Stimulated activated CD4-positive, alpha-beta T cell treated with anti-CD3 and anti-CD28 coated beads, Interleukin-1b, Interleukin-23, amount 100 ng/mL, for 48 hours (primary cell): Measurements from ENCODE around the gene AFAP1L2.

ENCODE experiments used
- DNase-seq: peaks from one replicate; pipeline ENCODE4 v3.0.0-alpha.2; 2020

AFAP1L2 gene

GRCh38 chr10:114307731-114308130, 96.6 kb downstream of the AFAP1L2 start:
- no peak for DNase-seq

DNA sequence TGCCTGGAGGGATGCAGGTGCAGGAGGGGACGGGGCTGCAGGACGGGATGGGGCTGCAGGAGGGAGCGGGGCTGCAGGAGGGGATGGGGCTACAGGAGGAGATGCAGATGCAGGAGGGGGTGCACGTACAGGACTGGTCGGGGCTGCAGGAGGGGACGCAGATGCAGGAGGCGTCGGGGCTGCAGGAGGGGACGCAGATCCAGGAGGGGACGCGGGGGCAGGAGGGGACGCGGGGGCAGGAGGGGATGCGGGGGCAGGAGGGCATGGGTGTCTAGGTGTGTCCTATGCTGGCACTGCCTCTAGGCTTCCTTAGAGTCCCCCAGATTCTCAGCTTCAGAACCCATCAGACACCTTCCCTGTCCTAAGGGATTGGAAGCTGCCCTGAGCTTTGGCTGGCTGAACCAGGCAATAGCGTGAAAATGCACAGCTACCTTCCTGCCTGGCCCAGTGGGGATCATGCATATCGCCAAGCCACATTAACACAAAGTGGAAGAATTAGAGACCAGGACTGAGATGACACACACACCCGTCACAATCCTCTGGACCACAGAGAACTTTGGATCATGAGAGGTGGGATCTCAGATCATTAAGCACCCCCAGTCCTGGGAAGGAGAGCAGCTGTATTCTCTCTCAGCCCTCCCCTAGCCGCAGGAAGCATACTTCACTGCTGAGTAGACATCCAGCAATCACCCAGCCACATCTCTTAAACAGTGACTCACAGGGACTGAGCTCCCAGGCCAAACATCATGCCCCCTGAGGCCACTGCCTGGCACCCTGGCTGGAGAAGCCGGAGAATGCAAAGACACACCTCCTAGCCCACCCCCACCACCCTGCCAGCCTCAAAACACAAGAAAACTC, 98.0 kb downstream of the AFAP1L2 start:
- no peak for DNase-seq

DNA sequence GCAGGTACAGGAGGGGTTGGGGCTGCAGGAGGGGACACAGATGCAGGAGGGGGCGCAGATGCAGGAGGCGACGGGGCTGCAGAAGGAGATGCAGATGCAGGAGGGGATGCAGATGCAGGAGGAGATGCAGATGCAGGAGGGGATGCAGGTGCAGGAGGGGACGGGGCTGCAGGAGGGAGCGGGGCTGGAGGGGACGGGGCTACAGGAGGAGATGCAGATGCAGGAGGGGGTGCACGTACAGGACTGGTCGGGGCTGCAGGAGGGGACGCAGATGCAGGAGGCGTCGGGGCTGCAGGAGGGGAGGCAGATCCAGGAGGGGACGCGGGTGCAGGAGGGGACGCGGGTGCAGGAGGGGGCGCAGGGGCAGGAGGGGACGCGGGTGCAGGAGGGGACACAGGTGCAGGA, 98.8 kb downstream of the AFAP1L2 start:
- no peak for DNase-seq

DNA sequence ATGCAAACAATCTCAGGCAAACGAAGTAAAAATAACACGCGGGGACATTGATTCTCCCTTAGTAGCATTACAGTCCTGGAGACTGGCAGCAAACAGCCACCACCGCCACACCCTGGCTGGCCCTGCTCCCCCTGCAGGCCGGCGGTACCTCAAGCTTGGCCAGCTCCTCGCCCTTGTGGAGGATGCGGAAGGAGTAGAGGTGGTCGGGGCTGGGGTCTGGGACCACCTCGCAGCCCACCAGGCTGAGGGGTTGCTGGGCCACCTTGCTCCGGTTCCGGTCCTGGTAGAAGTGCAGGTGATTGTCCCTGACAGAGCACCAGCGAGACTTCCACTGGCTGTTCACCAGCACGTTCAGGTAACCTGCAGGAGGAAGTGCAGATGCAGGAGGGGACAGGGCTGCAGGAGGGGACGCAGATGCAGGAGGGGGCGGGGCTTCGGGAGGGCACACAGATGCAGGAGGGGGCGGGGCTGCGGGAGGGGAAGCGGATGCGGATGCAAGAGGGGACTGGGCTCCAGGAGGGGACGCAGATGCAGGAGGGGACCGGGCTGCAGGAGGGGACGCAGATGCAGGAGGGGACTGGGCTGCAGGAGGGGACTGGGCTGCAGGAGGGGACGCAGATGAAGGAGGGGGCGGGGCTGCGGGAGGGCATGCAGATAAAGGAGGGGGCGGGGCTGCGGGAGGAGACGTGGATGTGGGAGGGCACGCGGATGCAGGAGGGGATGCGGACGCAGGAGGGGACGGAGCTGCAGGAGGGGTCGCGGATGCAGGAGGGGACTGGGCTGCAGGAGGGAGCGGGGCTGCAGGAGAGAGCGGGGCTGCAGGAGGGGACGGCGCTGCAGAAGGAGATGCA, 99.5 kb downstream of the AFAP1L2 start:
- peak; percentile 57 for DNase-seq

DNA sequence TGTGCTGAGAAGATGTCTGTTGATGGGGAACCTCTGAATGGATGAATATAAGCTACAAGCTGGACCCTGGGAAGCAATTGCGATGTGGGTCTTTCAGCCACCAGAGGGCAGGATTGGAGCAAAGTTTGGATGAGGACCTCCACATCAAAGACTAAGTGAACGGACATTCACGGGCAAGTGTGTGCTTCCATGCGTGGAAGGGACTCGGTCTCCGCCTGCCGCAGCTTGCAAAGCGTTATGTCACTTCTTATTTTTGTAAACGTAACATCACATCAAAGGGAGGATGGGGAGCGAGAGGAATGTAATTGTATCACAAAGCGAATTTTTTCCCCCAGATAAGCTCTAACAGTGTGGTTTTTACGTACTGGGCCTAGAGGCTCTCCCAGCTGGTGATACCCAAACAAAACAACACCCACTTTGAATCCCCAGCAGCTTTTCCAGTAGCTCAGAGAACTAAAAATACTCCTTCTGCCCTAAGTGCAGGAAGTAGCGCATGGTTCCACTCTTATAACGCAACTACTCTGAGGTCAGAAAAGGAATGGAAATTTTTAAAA, 100.2 kb downstream of the AFAP1L2 start:
- peak; percentile 71 for DNase-seq

- DNase-seq = no peak
Observed at GRCh38 chr10:114303556-114303955, 100.7 kb downstream of the AFAP1L2 start.

- no peak for DNase-seq
Observed at GRCh38 chr10:114301951-114302710, 102.2 kb downstream of the AFAP1L2 start.

DNA sequence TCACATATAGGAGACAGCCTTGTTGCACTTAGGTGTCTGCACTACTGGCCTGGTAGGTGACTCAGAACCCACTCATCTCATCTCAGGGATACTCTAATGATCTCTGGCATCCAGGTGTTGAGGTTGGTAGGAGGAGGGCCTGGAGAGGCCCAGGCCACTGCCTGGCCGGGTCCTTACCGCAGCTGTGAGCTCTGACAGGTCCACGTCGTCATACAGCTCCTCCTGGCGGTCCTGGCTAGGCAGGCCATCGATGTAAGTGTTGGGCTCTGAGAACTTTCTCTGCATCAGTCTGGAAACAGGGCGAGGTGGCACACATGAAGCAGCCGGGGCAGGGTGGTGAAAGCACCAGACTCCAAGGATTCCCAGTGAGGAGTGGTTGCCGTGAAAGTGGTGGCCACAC, 103.1 kb downstream of the AFAP1L2 start:
- no peak for DNase-seq

DNA sequence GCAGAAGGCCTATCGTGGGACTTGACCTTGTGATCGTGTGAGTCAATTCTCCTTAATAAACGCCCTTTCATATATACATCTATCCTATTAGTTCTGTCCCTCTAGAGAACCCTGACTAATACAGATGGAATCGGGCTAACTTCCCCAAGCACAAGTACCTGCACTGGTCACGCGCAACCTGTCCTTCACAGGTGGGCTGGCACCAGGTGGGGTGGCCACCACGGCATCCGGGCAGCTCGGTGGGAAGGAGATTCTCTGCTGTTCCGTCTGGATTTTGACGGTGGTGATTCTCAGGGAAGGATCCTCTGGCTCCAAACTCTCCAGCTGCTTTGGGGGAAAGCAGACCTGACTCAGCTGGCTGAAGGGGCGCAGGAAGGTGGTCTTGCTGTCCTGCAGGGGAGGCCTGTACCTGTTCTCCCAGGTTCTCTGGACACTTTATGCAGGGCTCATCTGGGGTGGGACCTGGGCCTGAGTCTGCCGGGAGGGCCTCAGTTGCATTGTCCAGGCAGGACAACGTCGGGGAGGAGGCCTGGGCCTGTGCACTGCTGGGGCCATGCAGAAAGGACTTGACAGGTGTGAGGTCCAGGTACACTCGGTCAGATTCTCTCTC, 104.2 kb downstream of the AFAP1L2 start:
- no peak for DNase-seq

DNA sequence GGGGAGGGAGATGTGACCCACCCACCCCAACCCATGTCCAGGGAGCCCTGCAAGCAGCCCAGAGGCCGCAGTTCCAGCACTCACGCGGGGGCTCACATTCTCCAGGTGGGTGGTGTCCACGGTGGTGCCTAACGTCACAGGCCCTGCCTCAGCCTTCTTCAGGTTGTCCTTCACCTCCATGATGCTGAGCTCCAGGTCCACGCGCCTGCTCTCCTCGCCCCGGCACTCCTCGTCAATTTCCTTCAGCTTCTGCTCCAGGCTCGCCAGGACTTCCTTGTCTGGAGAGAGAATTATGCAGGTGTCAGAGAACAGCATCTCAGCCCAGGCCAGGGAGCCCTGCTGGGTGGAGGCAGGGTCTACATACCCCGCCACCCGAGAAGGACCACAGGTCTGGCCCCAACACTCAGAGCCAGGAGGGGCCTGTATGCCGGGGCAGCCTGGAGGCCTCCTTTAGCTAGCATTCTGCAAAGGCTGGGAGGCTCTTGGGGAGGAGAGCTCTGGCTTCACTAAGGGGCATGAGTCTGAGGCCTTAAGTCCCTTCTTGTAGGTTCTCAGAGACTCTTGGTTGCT, 107.1 kb downstream of the AFAP1L2 start:
- DNase-seq = no peak

GRCh38 chr10:114295393-114295792, 108.9 kb downstream of the AFAP1L2 start:
- no peak for DNase-seq

- DNase-seq = no peak
Observed at GRCh38 chr10:114294549-114294948, 109.8 kb downstream of the AFAP1L2 start.

DNA sequence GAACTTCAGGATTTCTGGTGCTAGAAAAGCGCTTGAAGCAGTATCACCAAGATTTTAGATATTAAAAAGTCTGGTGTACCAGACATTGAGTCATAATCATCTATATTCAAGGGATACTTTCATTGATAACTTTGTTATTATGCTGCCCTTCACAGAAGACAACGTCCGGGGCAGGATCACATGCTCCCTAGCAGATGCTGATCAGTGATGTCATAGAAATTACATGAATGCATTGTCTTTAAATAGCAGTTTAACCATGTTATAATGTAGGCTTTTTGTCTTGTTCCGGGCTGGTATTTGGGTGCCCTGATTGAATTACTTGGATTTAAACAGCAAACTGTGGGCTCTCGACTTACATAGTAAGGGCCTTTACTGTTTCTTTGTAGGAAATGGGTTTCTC, 111.2 kb downstream of the AFAP1L2 start:
- DNase-seq = no peak

- no peak for DNase-seq
Observed at GRCh38 chr10:114291516-114291915, 112.8 kb downstream of the AFAP1L2 start.

DNA sequence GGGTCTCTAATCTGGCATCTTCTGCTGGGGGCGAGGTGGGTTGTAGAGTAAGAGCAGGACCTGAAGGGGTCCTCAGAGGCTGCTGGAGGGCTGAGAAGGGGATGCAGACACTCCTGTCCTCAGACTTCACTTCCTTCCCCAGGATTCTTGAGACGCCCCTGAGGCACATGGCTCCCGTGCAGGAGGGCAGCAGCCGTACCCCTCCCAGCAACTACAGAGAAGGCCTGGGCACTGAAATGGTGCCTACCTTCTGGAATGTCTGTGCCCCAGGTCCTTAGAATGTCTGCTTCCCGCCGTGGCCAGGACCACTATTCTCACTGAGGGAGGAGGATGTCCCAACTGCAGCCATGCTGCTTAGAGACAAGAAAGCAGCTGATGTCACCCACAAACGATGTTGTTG, 113.2 kb downstream of the AFAP1L2 start:
- no peak for DNase-seq

DNA sequence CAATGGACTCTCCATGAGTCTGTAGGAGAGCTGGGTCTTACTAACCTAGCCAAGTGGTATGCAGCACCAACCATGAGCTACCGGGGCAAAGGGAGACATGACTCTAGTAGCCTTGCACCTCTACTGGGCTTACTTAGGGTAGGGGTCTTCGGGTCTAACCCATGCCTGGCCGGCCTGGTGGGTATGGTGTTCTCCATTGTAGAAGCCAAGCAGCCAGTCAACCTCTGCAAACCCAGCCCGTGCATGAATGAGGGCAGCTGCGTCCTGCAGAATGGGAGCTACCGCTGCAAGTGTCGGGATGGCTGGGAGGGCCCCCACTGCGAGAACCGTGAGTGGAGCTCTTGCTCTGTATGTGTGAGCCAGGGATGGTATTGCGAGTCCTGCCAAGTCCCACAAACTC, 114.3 kb downstream of the AFAP1L2 start:
- no peak for DNase-seq

- no peak for DNase-seq
Observed at GRCh38 chr10:114289096-114289436, 115.2 kb downstream of the AFAP1L2 start.

DNA sequence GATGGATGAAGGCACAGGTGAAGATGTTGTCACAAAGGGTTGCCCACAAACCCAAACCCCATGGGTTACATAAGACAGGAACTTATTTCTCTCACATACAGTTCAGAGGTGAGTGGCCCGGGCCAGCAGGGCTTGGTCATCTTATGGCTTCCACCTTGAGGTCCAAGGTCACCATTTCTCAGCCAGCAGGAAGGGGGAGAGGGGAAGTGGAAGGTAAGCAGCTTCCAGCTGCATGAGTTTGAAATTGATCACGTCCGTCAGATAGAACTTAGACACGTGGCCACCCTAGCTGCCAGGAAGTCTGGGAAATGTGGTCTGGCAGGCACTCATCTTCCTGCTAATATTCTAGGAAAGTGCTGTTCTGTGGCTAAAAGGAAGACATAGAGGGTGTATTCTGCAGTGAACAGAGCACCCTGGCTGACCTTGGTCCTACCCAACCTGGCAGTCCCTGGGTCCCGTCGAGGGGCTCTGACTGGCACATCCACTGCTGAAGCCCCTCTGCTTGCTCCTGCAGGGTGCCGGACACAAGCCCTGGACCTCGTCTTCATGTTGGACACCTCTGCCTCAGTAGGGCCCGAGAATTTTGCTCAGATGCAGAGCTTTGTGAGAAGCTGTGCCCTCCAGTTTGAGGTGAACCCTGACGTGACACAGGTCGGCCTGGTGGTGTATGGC, 115.7 kb downstream of the AFAP1L2 start:
- DNase-seq = no peak

DNA sequence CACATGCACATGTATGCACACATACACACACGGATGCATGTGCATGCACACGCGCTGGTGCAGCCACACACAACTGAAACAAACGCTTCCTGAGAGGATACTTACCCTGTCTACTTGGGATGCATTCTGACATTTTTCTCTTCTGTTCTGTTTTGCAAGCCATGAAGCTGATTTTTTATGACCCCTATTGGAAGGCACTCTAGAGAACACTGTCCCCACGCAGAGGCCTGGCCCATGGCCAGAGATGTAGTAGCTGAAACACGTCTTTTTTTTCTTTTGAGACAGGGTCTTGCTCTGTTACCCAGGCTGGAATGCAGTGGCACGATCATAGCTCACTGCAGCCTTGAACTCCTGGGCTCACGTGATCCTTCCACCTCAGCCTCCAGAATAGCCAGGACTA, 117.4 kb downstream of the AFAP1L2 start:
- no peak for DNase-seq

- no peak for DNase-seq
Observed at GRCh38 chr10:114285961-114286441, 118.3 kb downstream of the AFAP1L2 start.

- DNase-seq = no peak
Observed at GRCh38 chr10:114284346-114285071, 119.8 kb downstream of the AFAP1L2 start.
